GM12874 (cell line): Measurements from ENCODE around the gene ARID5A.

Source experiments
- TF ChIP-seq, protein P1 (sequence below): IDR thresholded peaks from 2 replicates; pipeline ENCODE4 v1.5.1; 2011; ENCODE audit warnings: low read depth, mild to moderate bottlenecking, control low read depth, low read length, moderate library complexity; ENCODE audit not compliant: insufficient read depth

ARID5A gene

GRCh38 chr2:96530144-96530430 is 6.5 kb upstream of the ARID5A start:
- TF ChIP-seq, protein P1, sequence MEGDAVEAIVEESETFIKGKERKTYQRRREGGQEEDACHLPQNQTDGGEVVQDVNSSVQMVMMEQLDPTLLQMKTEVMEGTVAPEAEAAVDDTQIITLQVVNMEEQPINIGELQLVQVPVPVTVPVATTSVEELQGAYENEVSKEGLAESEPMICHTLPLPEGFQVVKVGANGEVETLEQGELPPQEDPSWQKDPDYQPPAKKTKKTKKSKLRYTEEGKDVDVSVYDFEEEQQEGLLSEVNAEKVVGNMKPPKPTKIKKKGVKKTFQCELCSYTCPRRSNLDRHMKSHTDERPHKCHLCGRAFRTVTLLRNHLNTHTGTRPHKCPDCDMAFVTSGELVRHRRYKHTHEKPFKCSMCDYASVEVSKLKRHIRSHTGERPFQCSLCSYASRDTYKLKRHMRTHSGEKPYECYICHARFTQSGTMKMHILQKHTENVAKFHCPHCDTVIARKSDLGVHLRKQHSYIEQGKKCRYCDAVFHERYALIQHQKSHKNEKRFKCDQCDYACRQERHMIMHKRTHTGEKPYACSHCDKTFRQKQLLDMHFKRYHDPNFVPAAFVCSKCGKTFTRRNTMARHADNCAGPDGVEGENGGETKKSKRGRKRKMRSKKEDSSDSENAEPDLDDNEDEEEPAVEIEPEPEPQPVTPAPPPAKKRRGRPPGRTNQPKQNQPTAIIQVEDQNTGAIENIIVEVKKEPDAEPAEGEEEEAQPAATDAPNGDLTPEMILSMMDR: no peak

GRCh38 chr2:96530474-96531357 is 5.8 kb upstream of the ARID5A start:
- TF ChIP-seq, protein P1: no peak

DNA sequence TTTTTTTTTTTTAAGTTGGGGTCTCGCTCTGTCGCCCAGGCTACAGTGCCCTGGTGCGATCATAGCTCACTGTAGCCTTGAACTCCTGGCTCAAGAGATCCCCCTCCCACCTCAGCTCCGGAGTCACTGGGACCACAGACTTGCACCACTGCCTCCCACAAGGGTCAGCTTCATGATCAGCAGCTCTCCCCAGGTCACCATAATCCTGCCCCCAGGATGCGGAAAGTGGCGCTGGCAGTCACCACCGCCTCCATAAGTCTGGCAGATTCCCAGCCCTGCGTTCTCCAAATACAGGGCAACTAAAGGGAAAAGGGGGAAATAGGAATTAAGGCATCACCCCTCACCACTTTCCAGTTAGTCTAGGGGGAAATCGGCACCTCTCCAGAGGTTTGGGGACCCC is 5.2 kb upstream of the ARID5A start:
- TF ChIP-seq, protein P1: no peak

DNA sequence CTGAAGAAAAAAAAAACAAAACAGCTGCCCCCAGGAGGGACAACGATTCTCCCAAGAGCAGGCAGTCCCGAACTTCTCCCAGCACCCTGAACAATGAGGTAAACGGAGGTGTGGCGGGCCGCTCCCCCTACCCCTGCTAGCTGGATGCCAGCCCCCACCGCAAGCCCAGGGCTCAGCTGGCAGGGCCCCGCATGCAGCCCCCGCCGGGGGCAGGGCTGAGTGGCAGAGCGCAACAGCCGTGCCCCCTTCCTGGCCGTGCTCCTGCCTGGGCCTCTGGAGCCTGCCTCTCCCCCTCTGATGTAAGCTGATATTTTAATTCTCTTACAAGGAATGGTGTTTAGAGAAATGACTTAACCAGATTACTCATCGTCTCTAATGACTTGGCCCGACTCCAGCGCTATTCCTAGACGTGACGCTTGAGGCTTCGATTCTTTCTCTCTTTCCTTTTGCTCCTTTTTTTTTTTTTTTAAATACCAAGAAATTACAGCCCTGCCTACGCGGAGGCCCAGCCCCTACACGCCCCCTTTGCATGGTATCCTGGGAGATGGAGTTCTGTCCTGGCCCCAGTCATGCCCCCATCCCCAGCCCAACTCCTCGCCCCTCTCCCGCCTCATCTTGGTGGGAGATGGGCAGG is 4.6 kb upstream of the ARID5A start:
- TF ChIP-seq, protein P1: no peak

GRCh38 chr2:96532641-96533291 is 3.8 kb upstream of the ARID5A start:
- TF ChIP-seq, protein P1: no peak

- TF ChIP-seq, protein P1: no peak
Measured at GRCh38 chr2:96533292-96534073, 3.1 kb upstream of the ARID5A start.

DNA sequence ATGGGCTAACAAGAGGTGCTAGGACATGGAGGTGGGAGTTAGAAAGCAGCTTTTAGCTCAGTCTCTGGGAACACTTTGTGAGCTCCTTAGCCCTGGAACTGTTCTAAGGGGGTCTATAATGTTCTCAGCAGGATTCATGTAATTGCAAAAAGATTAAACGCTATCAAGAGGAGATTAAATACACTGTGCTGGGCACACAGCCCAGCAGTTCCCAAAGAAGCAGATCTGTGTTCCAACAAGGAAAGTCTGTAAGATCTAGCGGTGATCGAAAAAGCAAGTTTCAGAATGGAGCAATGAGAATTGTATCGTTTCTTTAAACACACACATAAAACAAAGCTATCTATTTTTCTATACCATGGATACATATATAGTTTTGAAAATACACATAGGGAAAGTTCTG is 2.4 kb upstream of the ARID5A start:
- TF ChIP-seq, protein P1: no peak
